Activated CD4-positive, alpha-beta T cell treated with anti-CD3 and anti-CD28 coated beads for 48 hours (primary cell): ENCODE results near the gene SKAP2.

Experiments used
- DNase-seq: peaks from one replicate; pipeline ENCODE4 v3.0.0-alpha.2; 2020

Gene SKAP2

GRCh38 chr7:26630361-26630760, 234.0 kb downstream of the SKAP2 start:
- no peak for DNase-seq

DNA sequence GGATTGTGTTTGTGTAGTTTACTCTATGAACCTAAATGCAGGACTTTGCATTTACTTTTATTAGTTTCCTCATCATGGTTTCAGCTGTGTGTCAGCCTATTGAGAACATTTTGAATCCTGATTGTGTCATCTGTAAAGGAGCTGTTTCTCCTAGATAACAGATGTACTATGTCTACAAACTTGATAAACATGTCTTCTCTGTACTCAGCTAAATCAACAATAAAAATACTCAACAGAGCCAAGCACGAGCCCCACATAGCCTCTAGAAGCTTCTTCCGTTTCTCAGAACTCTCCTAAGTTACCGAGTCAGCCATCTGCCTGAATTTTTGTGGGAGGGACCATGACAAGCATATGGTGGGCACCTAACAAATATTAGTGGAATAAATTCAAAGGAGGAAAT, 234.7 kb downstream of the SKAP2 start:
- DNase-seq: no peak

DNA sequence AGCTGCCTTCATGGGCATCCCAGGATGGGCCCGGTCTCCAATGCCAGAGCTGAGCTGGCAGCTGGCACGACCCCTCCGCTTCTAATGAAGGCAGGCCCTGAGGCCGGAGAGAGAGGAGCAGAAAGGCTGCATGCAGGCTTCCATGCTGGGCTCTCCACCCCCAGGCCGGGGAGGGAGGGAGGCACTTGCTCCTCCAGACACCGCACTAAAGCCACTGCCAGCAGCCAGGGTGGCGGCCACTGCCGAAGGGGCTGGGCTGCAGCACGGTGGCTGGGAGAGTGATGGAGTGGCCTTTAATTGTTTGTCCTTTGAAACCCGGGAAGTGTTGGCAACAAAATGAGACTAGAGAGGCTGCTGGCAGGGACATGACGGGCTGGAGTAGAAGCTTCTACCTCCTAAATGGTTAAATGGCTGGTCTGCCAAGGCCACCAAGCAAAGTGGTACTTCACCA, 236.5 kb downstream of the SKAP2 start:
- DNase-seq: no peak

DNA sequence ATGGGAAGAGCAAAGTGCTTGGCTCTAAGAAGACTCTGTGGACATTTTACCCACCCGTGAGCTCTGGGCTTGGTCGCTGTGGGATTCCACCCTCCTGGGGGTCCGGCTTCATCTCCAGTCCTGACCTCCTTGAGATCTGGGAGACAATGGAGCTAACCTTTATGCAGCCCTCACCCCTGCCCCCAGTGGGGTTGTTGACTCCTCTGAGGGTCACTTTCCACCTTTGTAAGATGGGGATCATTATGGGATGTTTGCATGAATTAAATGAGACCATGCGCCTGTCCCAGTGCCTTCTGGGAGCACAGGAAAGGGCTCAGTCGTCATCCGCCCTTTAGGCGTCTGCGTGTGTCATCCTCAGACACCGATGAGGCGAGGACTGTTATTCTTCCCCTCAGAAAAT, 237.2 kb downstream of the SKAP2 start:
- no peak for DNase-seq

DNA sequence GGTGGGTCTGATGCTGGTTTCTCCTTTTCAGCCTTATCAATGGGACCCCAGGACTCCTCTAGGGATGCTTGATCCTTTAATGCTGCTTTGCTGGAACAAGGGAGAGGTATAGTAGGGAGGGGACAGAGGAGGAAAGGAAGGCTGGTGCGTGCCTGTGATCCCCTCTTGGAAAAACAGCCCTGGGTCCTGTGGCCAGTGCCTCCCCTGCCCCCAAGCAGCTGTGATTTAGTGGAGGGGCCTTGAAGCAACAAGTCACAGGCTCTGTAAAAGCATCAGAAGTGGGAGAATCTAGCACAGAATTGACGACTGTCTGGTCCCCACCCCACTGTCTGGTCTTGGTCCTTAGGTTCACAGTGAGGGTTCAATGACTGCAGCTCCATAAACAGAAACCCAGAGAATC, 237.7 kb downstream of the SKAP2 start:
- no peak for DNase-seq

- no peak for DNase-seq
Measured at GRCh38 chr7:26626156-26626555, 238.2 kb downstream of the SKAP2 start.

DNA sequence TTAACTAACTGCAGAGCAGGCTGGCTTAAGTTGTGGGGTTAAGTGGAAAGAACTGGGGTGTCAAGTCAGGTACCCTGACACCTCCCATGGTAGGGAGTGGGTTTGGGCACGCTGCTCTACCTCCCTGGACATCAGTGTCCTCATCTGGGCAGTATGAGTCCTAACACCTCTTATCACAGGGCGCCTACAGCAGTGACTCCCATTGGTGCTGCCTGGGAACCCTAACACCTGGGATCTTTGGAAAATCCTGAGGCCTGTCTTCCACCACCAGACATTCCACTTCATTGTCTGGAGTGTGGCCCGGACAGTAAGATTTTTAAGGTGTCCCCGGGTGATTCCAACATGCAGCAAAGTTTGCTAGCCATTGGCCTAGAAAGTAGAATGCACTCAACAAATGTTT, 239.1 kb downstream of the SKAP2 start:
- DNase-seq: no peak

DNA sequence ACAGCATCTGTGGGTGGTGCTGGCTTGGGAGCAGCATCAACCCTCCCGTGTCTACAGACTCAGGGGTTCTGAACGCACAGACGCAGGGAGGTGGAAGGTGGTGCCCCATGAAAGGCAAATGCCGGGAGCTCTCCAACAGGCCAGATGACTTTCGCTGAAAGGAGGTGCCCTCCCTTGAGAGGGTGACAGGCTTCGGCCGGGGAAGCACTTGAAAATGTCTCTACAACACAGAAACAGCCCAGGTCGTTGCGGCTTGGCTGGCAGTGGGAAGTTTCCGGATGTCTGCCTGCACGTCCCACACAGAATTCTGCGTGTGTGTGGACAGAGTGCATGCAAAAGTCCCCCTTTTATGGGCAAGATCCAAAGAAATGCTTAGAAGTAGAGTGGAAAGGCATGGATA, 239.6 kb downstream of the SKAP2 start:
- DNase-seq: no peak

- no peak for DNase-seq
Measured at GRCh38 chr7:26624431-26624830, 240.0 kb downstream of the SKAP2 start.

GRCh38 chr7:26620352-26620751, 244.0 kb downstream of the SKAP2 start:
- DNase-seq: peak; percentile 35

DNA sequence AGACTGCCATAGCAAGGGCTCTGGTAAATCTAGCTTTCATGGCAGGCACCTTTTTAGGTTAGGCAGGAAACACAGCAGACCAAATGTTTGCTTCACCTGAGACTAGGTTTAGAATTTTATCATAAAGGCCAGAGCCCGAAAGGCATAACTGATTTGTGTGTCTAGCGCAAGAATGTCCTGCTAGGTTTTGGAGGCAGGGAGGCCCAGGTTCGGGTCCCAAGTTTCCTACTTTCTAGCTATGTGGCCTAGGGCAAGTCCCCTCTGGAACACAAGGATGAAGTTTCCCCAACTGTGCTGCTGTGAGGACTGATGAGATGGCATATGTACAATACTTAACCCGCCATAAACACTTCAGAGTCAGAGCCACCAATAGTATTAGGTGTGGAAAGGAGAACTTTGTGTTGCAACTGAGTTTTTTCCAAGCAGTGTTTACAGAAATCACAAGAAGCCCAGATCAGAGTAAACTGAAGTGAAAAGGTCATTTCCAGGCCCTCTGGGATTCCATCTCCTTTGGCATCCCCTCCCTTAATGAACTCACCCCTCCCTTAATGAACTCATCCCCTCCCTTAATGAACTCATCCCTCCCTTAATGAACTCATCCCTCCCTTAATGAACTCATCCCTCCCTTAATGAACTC, 244.9 kb downstream of the SKAP2 start:
- no peak for DNase-seq

- no peak for DNase-seq
Measured at GRCh38 chr7:26618898-26619297, 245.5 kb downstream of the SKAP2 start.

- DNase-seq: no peak
Measured at GRCh38 chr7:26618449-26618848, 245.9 kb downstream of the SKAP2 start.
